GM18517 (cell line): ENCODE results near the gene PTPRE.
"Not testable (repeated sequence)": the region's sequence is repeated elsewhere in the genome, so short reads cannot be mapped to it uniquely, and the experiment has no call there.

ENCODE experiments used
- ATAC-seq: cut with Tn5 transposase; IDR thresholded peaks from one replicate; pipeline ENCODE4 v1.9.1; 2021; ENCODE audit warnings: mild to moderate bottlenecking, moderate library complexity; ENCODE audit not compliant: unreplicated experiment

PTPRE gene

GRCh38 chr10:127976701-127977356 is 69.9 kb downstream of the PTPRE start:
- ATAC-seq, result no peak

- ATAC-seq, result no peak
Observed at GRCh38 chr10:127977357-127978009, 70.6 kb downstream of the PTPRE start.

- no peak for ATAC-seq
Observed at GRCh38 chr10:127978481-127978880, 71.6 kb downstream of the PTPRE start.

GRCh38 chr10:127979045-127979444 is 72.1 kb downstream of the PTPRE start:
- no peak for ATAC-seq

- ATAC-seq, result no peak
Observed at GRCh38 chr10:127979566-127979965, 72.7 kb downstream of the PTPRE start.

GRCh38 chr10:127980898-127981297 is 74.0 kb downstream of the PTPRE start:
- no peak for ATAC-seq

GRCh38 chr10:127982601-127983000 is 75.7 kb downstream of the PTPRE start:
- no peak for ATAC-seq

- no peak for ATAC-seq
Observed at GRCh38 chr10:127983344-127984100, 76.6 kb downstream of the PTPRE start.

- ATAC-seq, result no peak
Observed at GRCh38 chr10:127984945-127985344, 78.0 kb downstream of the PTPRE start.

GRCh38 chr10:127986531-127987466 is 79.9 kb downstream of the PTPRE start:
- ATAC-seq, result no peak

GRCh38 chr10:127987467-127988380 is 80.8 kb downstream of the PTPRE start:
- ATAC-seq, result no peak

GRCh38 chr10:127989481-127990012 is 82.6 kb downstream of the PTPRE start:
- no peak for ATAC-seq

- ATAC-seq, result not testable (repeated sequence)
Observed at GRCh38 chr10:127990132-127990788, 83.4 kb downstream of the PTPRE start.

- ATAC-seq, result no peak
Observed at GRCh38 chr10:127990846-127991542, 84.1 kb downstream of the PTPRE start.

GRCh38 chr10:127991543-127992255 is 84.8 kb downstream of the PTPRE start:
- no peak for ATAC-seq

GRCh38 chr10:127992376-127992775 is 85.5 kb downstream of the PTPRE start:
- no peak for ATAC-seq

- no peak for ATAC-seq
Observed at GRCh38 chr10:127993056-127993690, 86.3 kb downstream of the PTPRE start.
